HCT116 (cell line): Measurements from ENCODE around the gene B3GALT2.

Source experiments
- CBX3 ChIP-seq: IDR thresholded peaks from 2 replicates; pipeline ENCODE4 v1.6.1; 2012; ENCODE audit warnings: low read depth
- EZH2 ChIP-seq: fragments of 200-600 bp; sonication (generic); IDR thresholded peaks from 2 replicates; pipeline ENCODE4 v1.6.1; 2017; ENCODE audit warnings: antibody characterized with exemption, mixed run types
- EZH2phosphoT487 ChIP-seq: fragments of 200-600 bp; IDR thresholded peaks from 2 replicates; pipeline ENCODE4 v1.6.1; 2018; ENCODE audit warnings: antibody characterized with exemption, borderline replicate concordance
- JUND ChIP-seq: IDR thresholded peaks from 2 replicates; pipeline ENCODE4 v1.6.1; 2012
- MAX ChIP-seq: IDR thresholded peaks from 2 replicates; pipeline ENCODE4 v1.6.1; 2012
- POLR2A ChIP-seq: IDR thresholded peaks from 2 replicates; pipeline ENCODE4 v1.7.0; 2011; ENCODE audit warnings: borderline replicate concordance; ENCODE audit not compliant: insufficient read depth, insufficient read length; ENCODE audit errors: extremely low read depth
- POLR2AphosphoS5 ChIP-seq: IDR thresholded peaks from 2 replicates; pipeline ENCODE4 v1.6.1; 2011; ENCODE audit warnings: mild to moderate bottlenecking, low read depth, low read length, moderate library complexity
- RAD21 ChIP-seq: IDR thresholded peaks from 2 replicates; pipeline ENCODE4 v1.6.1; 2012; ENCODE audit warnings: low read depth, mild to moderate bottlenecking
- SIN3A ChIP-seq: IDR thresholded peaks from 2 replicates; pipeline ENCODE4 v1.6.1; 2012; ENCODE audit warnings: low read depth
- YY1 ChIP-seq: IDR thresholded peaks from 2 replicates; pipeline ENCODE4 v1.6.1; 2011; ENCODE audit warnings: low read length, low read depth, moderate library complexity, mild to moderate bottlenecking; ENCODE audit not compliant: insufficient replicate concordance; ENCODE audit errors: extremely low read depth
- ZNF274 ChIP-seq: fragments of 200-500 bp; sonication (Bioruptor generic); IDR thresholded peaks from 2 replicates; pipeline ENCODE4 v1.6.1; 2014; ENCODE audit warnings: mild to moderate bottlenecking, low read depth, low read length, inconsistent platforms
- TF ChIP-seq, protein P1 (sequence below), 3 experiments: fragments of 200-600 bp in 1 of 3; sonication (generic) in 1 of 3; IDR thresholded peaks in 2 of 3; conservative IDR thresholded peaks in 1 of 3; 2 replicates each; pipeline ENCODE4 v1.5.1; 2012 to 2017; ENCODE audit warnings: low read depth in 2 of 3, low read length in 2 of 3, antibody characterized with exemption in 1 of 3, borderline replicate concordance in 1 of 3, control low read depth in 1 of 3, mild to moderate bottlenecking in 1 of 3, mixed read lengths in 1 of 3, mixed run types in 1 of 3, moderate library complexity in 1 of 3; ENCODE audit not compliant: insufficient read depth in 1 of 3
- TF ChIP-seq, protein P2 (sequence below): IDR thresholded peaks from 2 replicates; pipeline ENCODE4 v1.6.1; 2012; ENCODE audit warnings: low read depth

- TF ChIP-seq, protein P1, sequence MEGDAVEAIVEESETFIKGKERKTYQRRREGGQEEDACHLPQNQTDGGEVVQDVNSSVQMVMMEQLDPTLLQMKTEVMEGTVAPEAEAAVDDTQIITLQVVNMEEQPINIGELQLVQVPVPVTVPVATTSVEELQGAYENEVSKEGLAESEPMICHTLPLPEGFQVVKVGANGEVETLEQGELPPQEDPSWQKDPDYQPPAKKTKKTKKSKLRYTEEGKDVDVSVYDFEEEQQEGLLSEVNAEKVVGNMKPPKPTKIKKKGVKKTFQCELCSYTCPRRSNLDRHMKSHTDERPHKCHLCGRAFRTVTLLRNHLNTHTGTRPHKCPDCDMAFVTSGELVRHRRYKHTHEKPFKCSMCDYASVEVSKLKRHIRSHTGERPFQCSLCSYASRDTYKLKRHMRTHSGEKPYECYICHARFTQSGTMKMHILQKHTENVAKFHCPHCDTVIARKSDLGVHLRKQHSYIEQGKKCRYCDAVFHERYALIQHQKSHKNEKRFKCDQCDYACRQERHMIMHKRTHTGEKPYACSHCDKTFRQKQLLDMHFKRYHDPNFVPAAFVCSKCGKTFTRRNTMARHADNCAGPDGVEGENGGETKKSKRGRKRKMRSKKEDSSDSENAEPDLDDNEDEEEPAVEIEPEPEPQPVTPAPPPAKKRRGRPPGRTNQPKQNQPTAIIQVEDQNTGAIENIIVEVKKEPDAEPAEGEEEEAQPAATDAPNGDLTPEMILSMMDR (IDR thresholded peaks at IDR 0.05 in 2 of 3, conservative IDR thresholded peaks at IDR 0.05 in 1 of 3; ENCODE audit: borderline replicate concordance in 1 of 3, insufficient read depth in 1 of 3, low read depth in 2 of 3, low read length in 2 of 3), result no peak
- TF ChIP-seq SIN3A (no peak), POLR2AphosphoS5 (no peak), POLR2A (no peak), ZNF274 (no peak), EZH2 (no peak), JUND (no peak), YY1 (no peak), CBX3 (no peak), RAD21 (no peak), MAX (no peak), EZH2phosphoT487 (no peak)
- TF ChIP-seq, protein P2, sequence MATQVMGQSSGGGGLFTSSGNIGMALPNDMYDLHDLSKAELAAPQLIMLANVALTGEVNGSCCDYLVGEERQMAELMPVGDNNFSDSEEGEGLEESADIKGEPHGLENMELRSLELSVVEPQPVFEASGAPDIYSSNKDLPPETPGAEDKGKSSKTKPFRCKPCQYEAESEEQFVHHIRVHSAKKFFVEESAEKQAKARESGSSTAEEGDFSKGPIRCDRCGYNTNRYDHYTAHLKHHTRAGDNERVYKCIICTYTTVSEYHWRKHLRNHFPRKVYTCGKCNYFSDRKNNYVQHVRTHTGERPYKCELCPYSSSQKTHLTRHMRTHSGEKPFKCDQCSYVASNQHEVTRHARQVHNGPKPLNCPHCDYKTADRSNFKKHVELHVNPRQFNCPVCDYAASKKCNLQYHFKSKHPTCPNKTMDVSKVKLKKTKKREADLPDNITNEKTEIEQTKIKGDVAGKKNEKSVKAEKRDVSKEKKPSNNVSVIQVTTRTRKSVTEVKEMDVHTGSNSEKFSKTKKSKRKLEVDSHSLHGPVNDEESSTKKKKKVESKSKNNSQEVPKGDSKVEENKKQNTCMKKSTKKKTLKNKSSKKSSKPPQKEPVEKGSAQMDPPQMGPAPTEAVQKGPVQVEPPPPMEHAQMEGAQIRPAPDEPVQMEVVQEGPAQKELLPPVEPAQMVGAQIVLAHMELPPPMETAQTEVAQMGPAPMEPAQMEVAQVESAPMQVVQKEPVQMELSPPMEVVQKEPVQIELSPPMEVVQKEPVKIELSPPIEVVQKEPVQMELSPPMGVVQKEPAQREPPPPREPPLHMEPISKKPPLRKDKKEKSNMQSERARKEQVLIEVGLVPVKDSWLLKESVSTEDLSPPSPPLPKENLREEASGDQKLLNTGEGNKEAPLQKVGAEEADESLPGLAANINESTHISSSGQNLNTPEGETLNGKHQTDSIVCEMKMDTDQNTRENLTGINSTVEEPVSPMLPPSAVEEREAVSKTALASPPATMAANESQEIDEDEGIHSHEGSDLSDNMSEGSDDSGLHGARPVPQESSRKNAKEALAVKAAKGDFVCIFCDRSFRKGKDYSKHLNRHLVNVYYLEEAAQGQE, result no peak
These were observed 4.4 kb downstream of the B3GALT2 start for GRCh38 chr1:193181985-193182384.
